OCI-LY7 (cell line): ENCODE measurements around the gene LRPPRC. TPM values are rescaled to one million over a fixed set of nuclear protein-coding genes. Genes with fewer than 3 reads are reported as not detected.

Experiments
- BruUV-seq: library from RNA; stranded (reverse); fragments of 400-500 nt; replicated peaks from 2 replicates; lab custom pipeline; 2021; lab: Mats Ljungman, UMichigan
- CTCF ChIA-PET: fragments of 300-600 bp; sonication (Branson Sonifier 250); formaldehyde crosslinking; loops from one replicate; lab custom pipeline; 2022; ENCODE audit warnings: antibody characterized with exemption; ENCODE audit not compliant: unreplicated experiment; lab: Charles Lee
- POLR2A ChIA-PET: fragments of 300-600 bp; sonication (Branson Sonifier 250); formaldehyde crosslinking; loops from one replicate; lab custom pipeline; 2022; ENCODE audit warnings: antibody characterized with exemption; lab: Charles Lee
- DNase-seq: peaks from one replicate; pipeline ENCODE4 v3.0.0-alpha.2; 2015; ENCODE audit warnings: low spot score
- H2AFZ ChIP-seq: fragments of 200-600 bp; sonication (generic), shearing (Covaris generic); 2 replicates; pipeline ENCODE4 v1.6.1; 2014; ENCODE audit warnings: mild to moderate bottlenecking, antibody characterized with exemption, low read length, moderate library complexity
- H3K27ac ChIP-seq: fragments of 200-600 bp; sonication (generic); 2 replicates; pipeline ENCODE4 v1.5.1; 2014; ENCODE audit warnings: mixed run types, low read depth, mild to moderate bottlenecking, moderate library complexity, low read length, inconsistent platforms; ENCODE audit not compliant: poor library complexity, severe bottlenecking
- H3K36me3 ChIP-seq: fragments of 200-600 bp; sonication (generic); 2 replicates; pipeline ENCODE4 v1.6.1; 2014; ENCODE audit warnings: mild to moderate bottlenecking, antibody characterized with exemption, low read length, moderate library complexity, mixed read lengths; ENCODE audit not compliant: insufficient read depth
- H3K4me1 ChIP-seq: fragments of 200-600 bp; sonication (generic); 2 replicates; pipeline ENCODE4 v1.5.1; 2014; ENCODE audit warnings: mild to moderate bottlenecking, low read length; ENCODE audit not compliant: insufficient read depth, poor library complexity, severe bottlenecking
- H3K4me2 ChIP-seq: fragments of 200-600 bp; sonication (generic); 2 replicates; pipeline ENCODE4 v1.6.1; 2014; ENCODE audit warnings: mild to moderate bottlenecking, low read length
- H3K4me3 ChIP-seq: fragments of 200-600 bp; sonication (generic); 2 replicates; pipeline ENCODE4 v1.5.1; 2014; ENCODE audit warnings: mild to moderate bottlenecking, low read depth, low read length; ENCODE audit not compliant: poor library complexity, severe bottlenecking
- H3K79me2 ChIP-seq: fragments of 200-600 bp; sonication (generic); 2 replicates; pipeline ENCODE4 v1.6.1; 2016; ENCODE audit warnings: low read depth, mild to moderate bottlenecking, low read length, moderate library complexity, mixed read lengths; ENCODE audit not compliant: insufficient read depth
- H3K9me2 ChIP-seq: fragments of 200-600 bp; sonication (generic); 2 replicates; pipeline ENCODE4 v1.6.1; 2016; ENCODE audit warnings: mild to moderate bottlenecking, low read length, mixed read lengths; ENCODE audit not compliant: insufficient read depth
- H3K9me3 ChIP-seq: fragments of 200-600 bp; sonication (generic); 2 replicates; pipeline ENCODE4 v1.6.1; 2014; ENCODE audit warnings: mild to moderate bottlenecking, mixed run types, low read length, mixed read lengths
- H4K20me1 ChIP-seq: fragments of 200-600 bp; sonication (generic); 2 replicates; pipeline ENCODE4 v1.6.1; 2014; ENCODE audit warnings: mild to moderate bottlenecking, antibody characterized with exemption, low read length, moderate library complexity, mixed read lengths; ENCODE audit not compliant: insufficient read depth
- CTCF ChIP-seq: fragments of 200-600 bp; sonication (generic); conservative IDR thresholded peaks from 2 replicates; pipeline ENCODE4 v1.5.1; 2014; ENCODE audit warnings: mild to moderate bottlenecking, antibody characterized with exemption, low read length, moderate library complexity, mixed read lengths
- EZH2phosphoT487 ChIP-seq: fragments of 200-600 bp; sonication (generic); IDR thresholded peaks from 2 replicates; pipeline ENCODE4 v1.6.1; 2018; ENCODE audit warnings: low read depth, borderline replicate concordance, mild to moderate bottlenecking, mixed run types, antibody characterized with exemption, low read length, moderate library complexity, mixed read lengths
- intact Hi-C: fragments of 100-400 bp; cut with micrococcal nuclease; formaldehyde crosslinking; loops from one replicate; pipeline ENCODE4 v1.10.0; 2022; ENCODE audit not compliant: unreplicated experiment
- total RNA-seq, 2 experiments: library from RNA; depleted of rRNA in 1 of 2; stranded (reverse); fragments of >200 nt in 1 of 2; shearing (Covaris generic) in 1 of 2; gene quantifications; 2 replicates each; pipeline ENCODE4 v1.2.3, GENCODE V29; 2014 to 2022

LRPPRC gene
- total RNA-seq, 2 experiments from 2014 or later: 64.4 to 136 TPM

- POLR2A ChIA-PET: interaction anchor here (0.6 to 2.0 kb wide), 3 partner anchors 8 to 265 kb away, joined by 3 to 6 read pairs (median 4); no protein-coding TSS in a partner anchor
- Histone ChIP-seq H4K20me1 (peaks cover 5% of the 10 kb centered on the region; the same call in 1 of the 2 replicates), H3K9me2 (no peaks in the 10 kb centered on the region), H2AFZ (no peak overlapping the region), H3K79me2 (no peaks in the 10 kb centered on the region), H3K9me3 (no peaks in the 10 kb centered on the region), H3K4me1 (no peaks in the 10 kb centered on the region), H3K36me3 (peaks cover 99% of the 10 kb centered on the region), H3K4me3 (no peak overlapping the region), H3K27ac (no peak overlapping the region), H3K4me2 (no peak overlapping the region)
- CTCF ChIA-PET: no interaction called here
- intact Hi-C loops: no loop called here
- no TSS peak for BruUV-seq
- TF ChIP-seq EZH2phosphoT487: no peak
- no peak for TF ChIP-seq CTCF
- no peak for DNase-seq
Observed at GRCh38 chr2:43944915-43945314, 50.9 kb downstream of the LRPPRC start.

GRCh38 chr2:43943809-43944452 lies 51.9 kb downstream of the LRPPRC start:
- intact Hi-C loops: no loop called here
- Histone ChIP-seq H3K36me3 (peaks cover 97% of the 10 kb centered on the region), H3K79me2 (no peaks in the 10 kb centered on the region), H2AFZ (no peak overlapping the region), H3K4me2 (no peak overlapping the region), H4K20me1 (peaks cover 5% of the 10 kb centered on the region; the same call in 1 of the 2 replicates), H3K9me3 (no peaks in the 10 kb centered on the region), H3K4me3 (no peak overlapping the region), H3K9me2 (no peaks in the 10 kb centered on the region), H3K27ac (no peak overlapping the region), H3K4me1 (no peaks in the 10 kb centered on the region)
- no TSS peak for BruUV-seq
- TF ChIP-seq CTCF: no peak
- no peak for TF ChIP-seq EZH2phosphoT487
- DNase-seq: no peak
- ChIA-PET POLR2A (interaction anchor here (1.3 to 2.0 kb wide), 2 partner anchors 9 kb away, joined by 3 to 6 read pairs; no protein-coding TSS in a partner anchor), CTCF (no interaction called here)

- Histone ChIP-seq H4K20me1 (peaks cover 5% of the 10 kb centered on the region; the same call in 1 of the 2 replicates), H3K9me2 (no peaks in the 10 kb centered on the region), H3K36me3 (peaks cover 96% of the 10 kb centered on the region), H3K4me1 (no peaks in the 10 kb centered on the region), H3K9me3 (no peaks in the 10 kb centered on the region), H3K4me2 (no peak overlapping the region), H3K79me2 (no peaks in the 10 kb centered on the region), H3K4me3 (no peak overlapping the region), H3K27ac (no peak overlapping the region), H2AFZ (no peak overlapping the region)
- TF ChIP-seq EZH2phosphoT487: no peak
- no peak for DNase-seq
- ChIA-PET CTCF (no interaction called here), POLR2A (interaction anchor here (2.0 kb wide), 1 partner anchor 9 kb away, joined by 6 read pairs; no protein-coding TSS in a partner anchor)
- BruUV-seq: no TSS peak
- intact Hi-C loops: no loop called here
Observed at GRCh38 chr2:43943323-43943722, 52.5 kb downstream of the LRPPRC start.
